Ascending aorta (tissue), 2 donors: ENCODE measurements around the gene SF3B2. TPM values are rescaled to one million over a fixed set of nuclear protein-coding genes. Genes with fewer than 3 reads are reported as not detected.

Experiments used
- DNase-seq, 2 donors: peaks; one replicate each; pipeline ENCODE4 v3.0.0-alpha.2; 2019; ENCODE audit warnings: low spot score in 2 of 2
- H3K27ac ChIP-seq, 2 donors: fragments of 200-600 bp; sonication (generic); one replicate each; pipeline ENCODE4 v1.5.1; 2016 to 2017; ENCODE audit warnings: mild to moderate bottlenecking in 1 of 2
- H3K27me3 ChIP-seq: fragments of 200-600 bp; sonication (generic); one replicate; pipeline ENCODE4 v1.5.1; 2017
- H3K36me3 ChIP-seq, 2 donors: fragments of 200-600 bp; sonication (generic); one replicate each; pipeline ENCODE4 v1.5.1; 2016
- H3K4me1 ChIP-seq, 2 donors: fragments of 200-600 bp; sonication (generic); one replicate each; pipeline ENCODE4 v1.5.1; 2016 to 2017; ENCODE audit warnings: mild to moderate bottlenecking in 1 of 2
- H3K4me3 ChIP-seq, 2 donors: fragments of 200-600 bp; sonication (generic); one replicate each; pipeline ENCODE4 v1.5.1; 2016 to 2017; ENCODE audit warnings: mild to moderate bottlenecking in 1 of 2
- H3K9me3 ChIP-seq, 2 donors: fragments of 200-600 bp; sonication (generic); one replicate each; pipeline ENCODE4 v1.5.1; 2016
- CTCF ChIP-seq, 3 experiments: fragments of 200-600 bp in 2 of 3; fragments of 450-650 bp in 1 of 3; sonication (generic) in 2 of 3; IDR thresholded peaks; one replicate each; pipeline ENCODE4 v1.5.1; 2016 to 2019; ENCODE audit warnings: antibody characterized with exemption in 3 of 3, mild to moderate bottlenecking in 1 of 3, moderate library complexity in 1 of 3
- intact Hi-C: fragments of 100-400 bp; cut with DNase I; formaldehyde crosslinking; loops from one replicate; pipeline ENCODE4 v1.15.1; 2023
- total RNA-seq: library from RNA; depleted of rRNA; stranded (reverse); fragments of >200 nt; gene quantifications from one replicate; pipeline ENCODE4 v1.1.0, GENCODE V29; 2016

SF3B2 gene
- total RNA-seq, 1 donor from 2014 or later = 128 TPM

GRCh38 chr11:66056501-66056900 lies 4.3 kb downstream of the SF3B2 start:
- intact Hi-C loops = no loop called here
- no peak overlapping the region for H3K27ac ChIP-seq
- no peak for DNase-seq
- H3K4me1 ChIP-seq = peaks cover 6 to 10% of the 10 kb centered on the region in 2 donors
- H3K36me3 ChIP-seq = peaks cover 68 to 73% of the 10 kb centered on the region in 2 donors
- no peaks in the 10 kb centered on the region for H3K27me3 ChIP-seq
- H3K4me3 ChIP-seq = no peak overlapping the region
- no peak for TF ChIP-seq CTCF (IDR thresholded peaks at IDR 0.05)
- H3K9me3 ChIP-seq = no peaks in the 10 kb centered on the region

- no peak for DNase-seq
- Histone ChIP-seq H3K36me3 (peaks cover 87 to 95% of the 10 kb centered on the region in 2 donors), H3K4me3 (no peak overlapping the region), H3K27ac (no peak overlapping the region), H3K27me3 (no peaks in the 10 kb centered on the region), H3K9me3 (no peaks in the 10 kb centered on the region), H3K4me1 (no peaks in the 10 kb centered on the region)
- intact Hi-C loops = no loop called here
- no peak for TF ChIP-seq CTCF (IDR thresholded peaks at IDR 0.05)
Measured at GRCh38 chr11:66059966-66060680, 8.0 kb downstream of the SF3B2 start.

GRCh38 chr11:66061268-66061667 lies 9.1 kb downstream of the SF3B2 start:
- no peak for TF ChIP-seq CTCF (IDR thresholded peaks at IDR 0.05)
- Histone ChIP-seq H3K27me3 (no peaks in the 10 kb centered on the region), H3K4me3 (no peak overlapping the region), H3K36me3 (peaks cover 86 to 92% of the 10 kb centered on the region in 2 donors), H3K27ac (no peak overlapping the region), H3K9me3 (no peaks in the 10 kb centered on the region), H3K4me1 (no peaks in the 10 kb centered on the region)
- intact Hi-C loops = no loop called here
- DNase-seq = no peak

- intact Hi-C loops = no loop called here
- Histone ChIP-seq H3K9me3 (no peaks in the 10 kb centered on the region), H3K27me3 (no peaks in the 10 kb centered on the region), H3K36me3 (peaks cover 85 to 92% of the 10 kb centered on the region in 2 donors), H3K4me3 (no peak overlapping the region), H3K4me1 (no peaks in the 10 kb centered on the region), H3K27ac (no peak overlapping the region)
- no peak for TF ChIP-seq CTCF (IDR thresholded peaks at IDR 0.05)
- no peak for DNase-seq
Measured at GRCh38 chr11:66062408-66062807, 10.2 kb downstream of the SF3B2 start.

GRCh38 chr11:66063900-66064299 lies 11.7 kb downstream of the SF3B2 start:
- peaks cover 78 to 86% of the 10 kb centered on the region in 2 donors for H3K36me3 ChIP-seq
- intact Hi-C loops = no loop called here
- no peak for TF ChIP-seq CTCF (IDR thresholded peaks at IDR 0.05)
- H3K27me3 ChIP-seq = no peaks in the 10 kb centered on the region
- H3K9me3 ChIP-seq = no peaks in the 10 kb centered on the region
- no peak overlapping the region for H3K27ac ChIP-seq
- peaks cover 0 to 6% of the 10 kb centered on the region in 2 donors for H3K4me1 ChIP-seq
- DNase-seq = no peak
- H3K4me3 ChIP-seq = no peak overlapping the region
